ENCODE measurements around the gene METTL16. TPM values are rescaled to one million over a fixed set of nuclear protein-coding genes. Genes with fewer than 3 reads are reported as not detected.

METTL16 gene
- total RNA-seq, 6 experiments from 2014 or later, result 21.7 to 25.7 (median 24.1) TPM

DNA sequence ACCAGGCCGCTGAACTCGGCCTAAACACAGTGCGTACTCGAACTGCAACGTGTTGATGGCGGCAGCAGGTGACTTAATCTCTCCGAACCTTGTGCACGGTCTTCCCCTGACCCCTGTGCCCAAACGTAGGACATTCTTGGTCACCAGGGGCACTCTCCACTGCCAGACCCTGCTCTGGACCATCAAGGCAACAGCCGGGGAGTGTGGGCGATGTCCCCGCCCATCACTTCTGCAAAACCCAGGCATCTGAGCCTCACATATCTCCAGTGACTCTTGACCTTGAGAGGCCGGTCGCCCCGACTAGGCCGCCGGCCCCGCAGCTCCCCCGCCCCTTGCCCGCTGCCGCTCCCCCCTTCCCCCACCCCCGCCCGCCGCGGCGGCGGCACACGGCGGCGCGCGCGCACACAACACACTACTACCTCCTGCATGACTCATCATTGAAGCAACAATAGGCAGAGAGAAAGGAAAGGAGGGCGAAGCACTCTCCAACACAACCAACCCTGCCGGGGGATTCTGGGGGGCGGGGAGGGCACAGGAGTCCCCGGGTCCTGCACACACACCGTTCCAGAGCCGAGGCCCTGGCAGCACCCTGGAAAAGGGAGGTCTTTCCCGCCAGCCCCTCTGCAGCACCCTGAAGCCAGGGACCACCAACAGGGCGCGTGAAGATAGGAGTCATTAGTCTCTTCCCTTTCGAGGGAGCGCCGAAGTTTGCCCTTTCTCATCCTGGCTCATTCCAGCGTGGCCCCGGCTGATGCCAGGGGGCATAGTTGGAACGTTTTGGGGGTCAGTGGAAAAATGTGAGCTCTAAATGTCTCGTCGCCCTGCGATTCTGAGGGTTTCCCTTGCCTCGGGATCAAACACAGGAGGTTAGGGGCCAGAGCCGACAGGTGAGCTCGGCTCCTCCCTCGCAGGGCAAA, 112.8 kb downstream of the METTL16 start:
- Mint-ChIP-seq H3K4me1 (ENCODE audit: low read depth) (peaks cover 63% of the 10 kb centered on the region), H3K27me3 (ENCODE audit: insufficient read depth) (peaks cover 13% of the 10 kb centered on the region), H3K9me3 (no peaks in the 10 kb centered on the region), H3K27ac (peak overlapping the region; percentile 99), H3K36me3 (ENCODE audit: low read depth) (no peaks in the 10 kb centered on the region), H3K4me3 (peak overlapping the region; percentile 99)
- DNase-seq, result peak; percentile 71
- TF ChIP-seq, protein P1, sequence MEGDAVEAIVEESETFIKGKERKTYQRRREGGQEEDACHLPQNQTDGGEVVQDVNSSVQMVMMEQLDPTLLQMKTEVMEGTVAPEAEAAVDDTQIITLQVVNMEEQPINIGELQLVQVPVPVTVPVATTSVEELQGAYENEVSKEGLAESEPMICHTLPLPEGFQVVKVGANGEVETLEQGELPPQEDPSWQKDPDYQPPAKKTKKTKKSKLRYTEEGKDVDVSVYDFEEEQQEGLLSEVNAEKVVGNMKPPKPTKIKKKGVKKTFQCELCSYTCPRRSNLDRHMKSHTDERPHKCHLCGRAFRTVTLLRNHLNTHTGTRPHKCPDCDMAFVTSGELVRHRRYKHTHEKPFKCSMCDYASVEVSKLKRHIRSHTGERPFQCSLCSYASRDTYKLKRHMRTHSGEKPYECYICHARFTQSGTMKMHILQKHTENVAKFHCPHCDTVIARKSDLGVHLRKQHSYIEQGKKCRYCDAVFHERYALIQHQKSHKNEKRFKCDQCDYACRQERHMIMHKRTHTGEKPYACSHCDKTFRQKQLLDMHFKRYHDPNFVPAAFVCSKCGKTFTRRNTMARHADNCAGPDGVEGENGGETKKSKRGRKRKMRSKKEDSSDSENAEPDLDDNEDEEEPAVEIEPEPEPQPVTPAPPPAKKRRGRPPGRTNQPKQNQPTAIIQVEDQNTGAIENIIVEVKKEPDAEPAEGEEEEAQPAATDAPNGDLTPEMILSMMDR (IDR thresholded peaks at IDR 0.05), result no peak; the same call in 1 of the 2 replicates

DNA sequence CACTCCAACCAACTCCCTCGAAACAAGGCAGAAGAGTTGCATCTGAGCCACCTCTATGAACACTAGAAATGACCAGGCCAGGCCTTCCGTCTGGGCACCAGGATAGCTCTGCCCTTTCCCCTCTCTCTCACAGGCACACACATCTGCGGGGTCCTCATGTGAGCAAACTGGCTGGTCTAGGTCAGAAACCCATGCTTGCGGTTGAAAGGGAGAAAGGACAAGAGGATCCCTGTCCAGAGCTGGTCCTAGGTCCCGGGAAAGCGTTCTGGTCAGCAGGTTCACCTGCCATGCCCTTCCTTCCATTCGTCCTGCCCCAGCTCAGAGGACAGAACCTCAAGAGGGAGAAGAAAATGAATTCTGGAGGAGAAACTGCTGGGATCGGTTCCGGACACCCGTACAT, 113.5 kb downstream of the METTL16 start:
- TF ChIP-seq, protein P1 (IDR thresholded peaks at IDR 0.05), result no peak
- peaks cover 15% of the 10 kb centered on the region for H3K27me3 Mint-ChIP-seq (ENCODE audit: insufficient read depth)
- DNase-seq, result no peak
- no peaks in the 10 kb centered on the region for H3K36me3 Mint-ChIP-seq (ENCODE audit: low read depth)
- peak overlapping the region; percentile 99 for H3K4me3 Mint-ChIP-seq
- H3K27ac Mint-ChIP-seq, result peak overlapping the region; percentile 99
- H3K9me3 Mint-ChIP-seq, result no peaks in the 10 kb centered on the region
- peaks cover 55% of the 10 kb centered on the region for H3K4me1 Mint-ChIP-seq (ENCODE audit: low read depth)

DNA sequence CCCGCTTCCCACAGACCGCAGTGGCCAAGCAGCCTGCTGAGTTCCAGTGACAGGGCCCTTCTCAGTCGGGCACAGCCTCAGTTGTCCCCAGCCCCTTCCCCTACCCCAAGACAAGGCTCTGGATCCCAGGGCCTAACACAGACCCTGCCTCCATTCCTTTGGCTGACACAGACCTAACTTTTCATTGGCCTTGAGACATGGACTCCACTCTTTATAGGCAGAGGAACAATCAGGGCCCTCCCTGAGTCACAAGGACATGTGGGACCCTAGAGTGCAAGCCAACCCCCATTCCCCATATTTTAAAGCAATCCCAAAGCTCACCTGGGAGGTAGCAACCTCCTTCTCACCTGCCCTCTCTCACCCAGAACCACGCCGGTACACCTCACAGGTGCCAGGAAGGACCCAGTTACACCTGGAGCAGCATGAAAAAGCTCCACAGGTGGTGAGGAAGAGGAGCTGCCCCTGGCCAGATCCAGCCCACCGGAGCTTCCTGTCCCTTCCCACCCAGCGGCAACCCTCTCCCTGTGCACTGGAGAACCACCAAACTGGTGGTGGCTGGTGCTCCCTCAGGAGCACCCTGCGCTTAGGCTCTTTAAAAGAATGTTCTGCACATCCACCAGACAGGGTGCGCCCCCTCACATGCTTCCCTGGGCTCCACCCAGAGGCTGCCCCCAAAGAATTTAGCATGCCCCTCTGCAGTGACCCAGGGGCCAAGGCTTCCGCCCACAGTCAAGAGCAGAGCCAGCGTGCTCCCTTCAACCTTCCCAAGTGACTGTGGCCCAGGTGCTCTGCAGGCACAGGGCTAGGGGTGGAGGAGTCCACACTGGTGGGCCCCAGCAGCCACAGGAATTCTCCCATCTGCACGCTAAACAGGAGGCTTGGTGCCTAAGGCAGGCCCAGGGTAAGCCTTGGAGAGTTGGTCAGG, 114.2 kb downstream of the METTL16 start:
- Mint-ChIP-seq H3K9me3 (no peaks in the 10 kb centered on the region), H3K4me3 (peak overlapping the region; percentile 99), H3K27ac (peak overlapping the region; percentile 99), H3K27me3 (ENCODE audit: insufficient read depth) (peaks cover 15% of the 10 kb centered on the region), H3K36me3 (ENCODE audit: low read depth) (no peaks in the 10 kb centered on the region), H3K4me1 (ENCODE audit: low read depth) (peaks cover 49% of the 10 kb centered on the region)
- no peak for DNase-seq
- TF ChIP-seq, protein P1 (IDR thresholded peaks at IDR 0.05), result no peak

DNA sequence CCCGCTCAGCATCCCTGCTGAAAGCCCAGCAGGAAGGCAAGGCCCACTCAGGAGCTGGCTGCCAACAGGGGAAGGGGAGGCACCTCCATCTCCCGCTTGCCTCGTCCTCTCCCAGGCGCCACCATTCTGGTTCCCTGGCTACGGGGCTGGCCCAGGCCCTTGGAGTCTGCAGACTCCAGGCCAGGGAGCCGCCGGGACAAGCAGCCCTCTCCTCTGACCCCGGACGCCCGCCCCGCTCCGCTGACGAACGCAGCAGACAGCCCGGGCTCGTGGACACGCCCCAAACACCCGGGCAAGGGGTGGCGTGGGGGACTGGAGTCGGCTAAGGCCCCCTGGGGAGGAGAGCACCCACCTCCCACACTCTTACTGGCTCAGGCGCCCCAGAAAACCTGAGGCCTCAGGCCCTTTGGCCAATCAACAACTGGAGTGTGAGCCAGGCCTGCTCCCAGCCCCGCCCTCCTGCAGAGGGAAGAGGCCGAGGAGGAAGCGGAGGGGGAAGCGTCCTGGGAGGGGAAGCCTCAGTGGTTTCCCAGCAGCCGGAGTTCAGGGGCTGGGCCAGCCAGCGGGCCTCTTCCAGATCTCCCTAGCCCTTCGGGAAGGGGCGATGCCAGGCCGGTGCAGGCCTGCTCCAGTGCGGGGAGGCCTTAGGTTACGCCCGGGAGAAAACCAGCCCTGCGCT, 115.0 kb downstream of the METTL16 start:
- TF ChIP-seq, protein P1 (IDR thresholded peaks at IDR 0.05), result no peak
- H3K4me1 Mint-ChIP-seq (ENCODE audit: low read depth), result peaks cover 54% of the 10 kb centered on the region

DNA sequence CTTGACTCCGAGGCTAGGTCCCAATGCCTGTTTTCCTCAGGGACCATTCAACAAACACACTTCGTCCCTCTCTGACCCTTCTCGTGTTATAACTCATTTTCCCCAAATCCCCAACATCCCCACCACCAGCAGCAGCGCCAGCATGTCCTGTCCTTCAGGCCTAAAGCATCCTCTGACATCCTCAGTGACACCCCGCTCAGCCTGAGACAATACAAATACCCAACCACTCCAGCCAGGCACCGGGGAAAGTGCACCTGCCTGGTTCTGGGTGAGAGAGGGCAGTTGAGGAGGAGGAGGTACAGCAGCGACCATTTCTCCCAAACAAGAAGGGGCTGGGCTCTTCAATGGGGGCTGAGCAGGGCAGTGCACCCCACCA, 115.5 kb downstream of the METTL16 start:
- Mint-ChIP-seq H3K9me3 (no peaks in the 10 kb centered on the region), H3K36me3 (ENCODE audit: low read depth) (peaks cover 11% of the 10 kb centered on the region; the same call in 1 of the 2 replicates), H3K4me1 (ENCODE audit: low read depth) (peaks cover 59% of the 10 kb centered on the region), H3K4me3 (peak overlapping the region; percentile 83), H3K27ac (peak overlapping the region; percentile 99), H3K27me3 (ENCODE audit: insufficient read depth) (peaks cover 12% of the 10 kb centered on the region)
- no peak for DNase-seq
- TF ChIP-seq, protein P1 (IDR thresholded peaks at IDR 0.05), result no peak

More for the DNA sequence above, 115.0 kb downstream of the METTL16 start:
- peak; percentile 96 for DNase-seq
- Mint-ChIP-seq H3K27me3 (ENCODE audit: insufficient read depth) (peaks cover 15% of the 10 kb centered on the region), H3K4me3 (peak overlapping the region; percentile 83), H3K9me3 (no peaks in the 10 kb centered on the region), H3K27ac (peak overlapping the region; percentile 99), H3K36me3 (ENCODE audit: low read depth) (peaks cover 7% of the 10 kb centered on the region; the same call in 1 of the 2 replicates)

Measured in HFFc6 (cell line).